HG03442 (cell line): ENCODE data around the gene EVA1C.
"Not testable (repeated sequence)": the region's sequence is repeated elsewhere in the genome, so short reads cannot be mapped to it uniquely, and the experiment has no call there.

Experiments
- ATAC-seq: cut with Tn5 transposase; IDR thresholded peaks from one replicate; pipeline ENCODE4 v1.9.1; 2021; ENCODE audit warnings: mild to moderate bottlenecking, moderate library complexity; ENCODE audit not compliant: unreplicated experiment

Gene EVA1C

DNA sequence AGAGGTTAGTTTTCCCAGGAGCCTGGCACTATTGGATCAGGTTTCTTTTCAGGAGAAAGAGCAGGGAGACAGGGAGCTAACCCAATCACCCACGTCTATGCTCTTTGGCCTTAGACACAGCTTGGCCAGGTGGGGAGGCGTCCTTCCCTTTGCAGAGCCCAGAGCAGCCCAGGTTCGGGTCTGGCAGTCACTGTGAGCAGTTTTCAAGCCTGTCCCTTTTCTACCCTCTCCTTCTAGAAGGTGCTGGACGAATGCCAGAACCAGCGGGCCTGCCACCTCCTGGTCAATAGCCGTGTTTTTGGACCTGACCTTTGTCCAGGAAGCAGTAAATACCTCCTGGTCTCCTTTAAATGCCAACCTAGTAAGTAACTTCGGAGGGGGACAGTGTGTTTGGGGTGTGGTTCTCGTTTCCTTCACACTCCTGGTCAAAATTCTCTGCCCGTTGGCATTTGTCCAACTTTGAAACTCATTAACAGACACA, 44.9 kb downstream of the EVA1C start:
- no peak for ATAC-seq

DNA sequence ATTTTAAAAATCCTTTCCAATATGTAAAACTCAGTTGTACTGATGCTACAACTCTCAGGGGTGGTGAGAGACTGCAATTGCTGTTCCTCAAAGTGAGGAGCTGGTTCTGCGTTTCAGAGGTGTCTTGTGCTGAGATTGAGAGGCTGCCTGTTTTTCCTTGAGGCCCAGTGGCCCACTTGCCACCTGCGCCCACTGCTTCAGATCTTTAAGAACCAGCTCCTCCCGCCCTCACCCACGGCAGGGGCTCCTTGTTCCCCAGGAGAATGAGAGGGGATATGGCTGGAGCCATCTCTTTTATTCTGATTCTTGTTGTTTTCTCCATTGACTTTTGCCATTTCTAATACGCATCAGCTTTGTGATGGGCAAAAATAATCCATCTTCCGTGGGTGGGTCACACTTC, 45.5 kb downstream of the EVA1C start:
- ATAC-seq: no peak

DNA sequence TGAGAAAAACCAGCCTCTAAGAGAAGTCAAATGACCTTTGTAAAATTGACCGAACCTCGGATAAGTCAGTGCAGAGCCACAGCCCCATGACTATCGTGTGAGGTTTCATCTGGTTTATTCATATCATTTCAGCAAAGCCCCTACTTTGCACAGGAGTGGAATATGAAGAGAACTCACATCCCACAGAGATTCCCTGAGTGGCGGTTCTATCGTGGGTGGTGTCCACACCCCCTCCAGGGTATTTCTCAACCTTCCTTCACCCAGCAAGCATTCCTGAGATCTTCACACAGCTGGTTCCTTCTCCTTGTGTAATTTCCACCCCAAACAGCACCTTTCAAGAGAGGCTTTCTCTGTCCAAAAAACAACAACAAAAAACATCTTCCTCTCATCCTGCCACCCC, 47.5 kb downstream of the EVA1C start:
- no peak for ATAC-seq

- no peak for ATAC-seq
Observed at GRCh38 chr21:32461503-32461902, 49.0 kb downstream of the EVA1C start.

DNA sequence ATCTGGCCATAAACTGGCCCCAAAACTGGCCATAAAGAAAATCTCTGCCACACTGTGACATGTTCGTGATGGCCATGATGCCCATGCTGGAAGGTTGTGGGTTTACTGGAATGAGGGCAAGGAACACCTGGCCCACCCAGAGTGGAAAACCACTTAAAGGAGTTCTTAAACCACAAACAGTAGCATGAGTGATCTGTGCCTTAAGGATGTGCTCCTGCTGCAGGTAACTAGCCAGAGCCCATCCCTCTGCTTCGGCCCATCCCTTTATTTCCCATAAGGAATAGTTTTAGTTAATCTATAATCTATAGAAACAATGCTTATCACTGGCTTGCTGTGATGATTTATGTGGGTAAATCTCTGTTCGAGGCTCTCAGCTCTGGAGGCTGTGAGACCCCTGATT, 50.1 kb downstream of the EVA1C start:
- not testable (repeated sequence) for ATAC-seq

- no peak for ATAC-seq
Observed at GRCh38 chr21:32463367-32463766, 50.9 kb downstream of the EVA1C start.

- no peak for ATAC-seq
Observed at GRCh38 chr21:32463889-32464300, 51.4 kb downstream of the EVA1C start.

DNA sequence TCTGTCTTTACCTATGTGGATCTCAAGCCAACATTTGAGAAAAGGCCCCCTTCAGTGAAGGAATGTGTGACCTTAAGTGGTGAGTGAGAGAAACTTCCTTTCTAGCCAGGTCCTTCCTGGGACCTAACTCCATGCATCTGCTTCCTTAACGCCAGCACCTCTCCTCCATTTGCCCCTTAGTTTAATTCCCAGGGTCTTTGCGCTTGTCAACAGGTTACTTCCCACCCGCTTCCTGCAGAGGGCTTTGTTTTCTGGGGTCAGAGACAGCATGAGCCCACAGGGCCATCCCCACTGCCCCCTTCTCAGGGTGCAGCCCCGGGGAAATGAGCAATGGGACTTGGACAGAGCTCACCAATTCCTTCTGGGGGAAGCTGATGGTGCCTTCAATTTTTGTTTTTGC, 54.8 kb downstream of the EVA1C start:
- no peak for ATAC-seq

- no peak for ATAC-seq
Observed at GRCh38 chr21:32468681-32469111, 56.2 kb downstream of the EVA1C start.

GRCh38 chr21:32469628-32470027, 57.1 kb downstream of the EVA1C start:
- no peak for ATAC-seq

- no peak for ATAC-seq
Observed at GRCh38 chr21:32470206-32470605, 57.7 kb downstream of the EVA1C start.

DNA sequence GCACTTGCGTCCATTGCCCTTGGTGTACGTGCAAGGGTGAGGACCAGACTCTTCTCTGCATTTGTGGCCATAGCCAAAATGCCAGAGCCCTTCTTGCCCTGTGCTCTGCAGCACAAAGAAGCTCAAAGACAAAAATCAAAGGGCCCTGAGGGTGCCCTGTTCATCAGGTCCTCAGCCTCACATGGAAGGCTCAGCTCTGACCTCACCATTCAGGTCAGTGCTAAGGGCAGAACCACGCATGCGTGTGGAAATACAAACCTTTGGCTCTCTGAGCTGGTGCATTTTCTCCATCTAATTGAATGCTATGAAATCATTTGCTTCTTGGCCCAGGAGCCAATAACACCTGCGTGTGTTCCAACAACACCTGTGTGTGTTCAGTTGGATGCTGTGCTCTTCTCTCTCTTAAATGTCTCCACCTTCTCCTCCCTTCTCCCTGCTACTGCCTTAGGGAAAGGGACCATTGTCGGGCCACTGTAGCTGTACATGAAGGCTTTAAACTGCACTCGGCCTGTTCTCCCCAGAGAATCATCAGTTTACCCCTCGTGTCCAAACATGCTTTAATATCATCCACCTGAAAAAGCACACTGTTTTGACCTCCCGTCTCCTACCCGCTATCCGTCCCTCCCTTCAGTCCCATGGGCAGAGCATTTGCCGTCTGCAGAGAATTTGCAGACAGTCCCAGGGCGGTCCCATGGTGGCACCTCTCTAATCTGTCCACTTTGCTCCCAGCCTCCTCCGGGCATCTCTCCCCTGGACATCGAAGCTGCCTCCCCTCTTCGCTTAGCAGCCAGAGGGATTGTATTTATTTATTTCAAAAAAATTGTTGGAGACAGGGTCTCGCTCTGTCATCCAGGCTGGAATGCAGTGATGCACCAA, 60.6 kb downstream of the EVA1C start:
- ATAC-seq: no peak

- no peak for ATAC-seq
Observed at GRCh38 chr21:32474179-32475059, 61.9 kb downstream of the EVA1C start.

DNA sequence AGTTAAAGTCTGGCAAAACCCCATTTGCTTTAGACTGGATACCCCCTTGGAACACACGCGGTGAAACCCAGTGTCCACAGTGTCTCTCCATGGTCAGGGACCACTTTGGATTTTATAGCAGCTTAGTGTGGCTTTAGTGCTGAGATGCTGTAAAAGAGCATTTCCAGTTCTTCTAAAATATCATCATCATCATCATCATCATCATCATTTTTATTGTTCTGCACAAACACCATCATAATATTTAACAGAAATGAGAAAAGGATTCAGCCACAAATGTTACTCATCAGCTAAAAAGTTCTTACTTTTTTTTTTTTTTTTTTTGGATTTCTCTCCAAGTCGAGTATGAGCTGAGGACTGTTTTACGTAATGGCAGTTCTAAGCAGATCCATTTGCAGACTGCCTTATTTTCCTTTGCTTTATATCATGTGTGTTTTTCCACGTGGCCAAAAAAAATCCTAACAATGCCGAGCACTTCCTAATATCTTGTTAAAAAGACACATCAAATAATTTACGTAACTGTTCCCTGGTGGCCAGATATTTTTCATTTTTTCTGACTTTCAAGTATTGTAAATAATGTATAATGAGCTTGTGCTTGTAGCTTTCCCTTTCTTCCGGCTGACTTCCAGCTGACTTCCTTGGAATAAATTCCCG, 62.8 kb downstream of the EVA1C start:
- no peak for ATAC-seq

- ATAC-seq: no peak
Observed at GRCh38 chr21:32476661-32477423, 64.3 kb downstream of the EVA1C start.

GRCh38 chr21:32477424-32477745, 64.9 kb downstream of the EVA1C start:
- no peak for ATAC-seq

GRCh38 chr21:32481875-32482408, 69.4 kb downstream of the EVA1C start:
- ATAC-seq: no peak

DNA sequence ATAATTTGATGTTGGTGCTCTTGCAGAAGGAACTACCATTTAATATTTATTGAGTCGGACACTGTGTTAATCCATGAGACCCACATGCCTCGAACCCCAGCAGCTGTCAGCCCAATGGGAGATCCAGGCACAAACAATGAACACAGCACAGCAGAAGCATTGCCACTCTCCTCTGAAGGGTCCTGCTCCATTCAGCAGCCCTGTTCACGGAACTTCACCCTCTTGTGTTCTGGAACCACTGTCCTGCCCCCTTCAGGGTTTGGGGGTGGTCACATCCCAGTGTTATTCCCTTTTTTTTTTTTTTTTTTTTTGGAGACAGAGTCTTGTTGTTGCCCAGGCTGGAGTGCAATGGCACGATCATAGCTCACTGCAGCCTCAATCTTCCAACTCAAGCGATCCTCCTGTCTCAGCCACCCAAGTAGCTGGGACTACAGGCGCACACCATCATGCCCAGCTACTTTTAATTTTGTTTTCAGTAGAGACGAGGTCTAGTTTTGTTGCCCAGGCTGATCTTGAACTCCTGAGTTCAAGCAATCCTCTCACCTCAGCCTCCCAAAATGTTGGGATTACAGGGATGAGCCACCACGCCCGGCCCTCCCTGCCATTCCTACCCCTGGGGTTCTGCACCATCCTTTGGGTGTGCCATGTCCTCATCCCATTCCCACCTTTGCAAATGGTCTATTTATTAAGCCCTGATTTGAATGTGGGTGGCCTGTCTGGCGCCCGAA, 70.2 kb downstream of the EVA1C start:
- ATAC-seq: no peak

GRCh38 chr21:32483293-32483595, 70.7 kb downstream of the EVA1C start:
- no peak for ATAC-seq
